H1 (cell line): ENCODE results near the gene CTSK. TPM values are rescaled to one million over a fixed set of nuclear protein-coding genes. Genes with fewer than 3 reads are reported as not detected.

ENCODE experiments used
- CTCF ChIA-PET: fragments of 300-600 bp; sonication (Branson Sonifier 250); formaldehyde crosslinking; loops from one replicate; lab custom pipeline; 2021; ENCODE audit not compliant: partially characterized antibody; lab: Charles Lee
- POLR2A ChIA-PET: fragments of 300-600 bp; sonication (Branson Sonifier 250); formaldehyde crosslinking; loops from one replicate; lab custom pipeline; 2021; ENCODE audit warnings: inconsistent platforms; ENCODE audit not compliant: partially characterized antibody; lab: Charles Lee
- DNase-seq, 2 experiments: peaks; one replicate each; pipeline versions ENCODE4 v3.0.0 to v3.0.0-alpha.2; 2010 to 2022; ENCODE audit warnings: low spot score in 2 of 2, low read depth in 1 of 2, mixed read lengths in 1 of 2
- FAIRE-seq: peaks from 2 replicates; lab custom pipeline; 2011; peaks lifted over from hg19 to GRCh38; lab: Jason Lieb, UNC
- H2AFZ ChIP-seq: 2 replicates; pipeline ENCODE4 v1.8.1; 2012; ENCODE audit warnings: low read length, inconsistent platforms
- H2AK5ac ChIP-seq: 2 replicates; pipeline ENCODE4 v1.6.1; 2013; ENCODE audit warnings: low read depth, low read length
- H2BK120ac ChIP-seq: replicated peaks from 2 replicates; pipeline ENCODE3; 2013; ENCODE audit warnings: low read depth, low read length, inconsistent platforms
- H2BK12ac ChIP-seq: 2 replicates; pipeline ENCODE4 v1.6.1; 2013; ENCODE audit warnings: low read depth, low read length
- H2BK15ac ChIP-seq: 2 replicates; pipeline ENCODE4 v1.6.1; 2013; ENCODE audit warnings: low read length
- H2BK20ac ChIP-seq: 2 replicates; pipeline ENCODE4 v1.6.1; 2013; ENCODE audit warnings: low read length
- H2BK5ac ChIP-seq: 2 replicates; pipeline ENCODE4 v1.6.1; 2013; ENCODE audit warnings: low read depth, low read length
- H3K14ac ChIP-seq: 2 replicates; pipeline ENCODE4 v1.6.1; 2013; ENCODE audit warnings: inconsistent platforms; ENCODE audit not compliant: insufficient read length
- H3K18ac ChIP-seq: 2 replicates; pipeline ENCODE4 v1.6.1; 2013; ENCODE audit warnings: low read length; ENCODE audit errors: extremely low read depth
- H3K23ac ChIP-seq: 2 replicates; pipeline ENCODE4 v1.6.1; 2013; ENCODE audit warnings: inconsistent platforms; ENCODE audit not compliant: insufficient read length
- H3K23me2 ChIP-seq: 2 replicates; pipeline ENCODE4 v1.6.1; 2013; ENCODE audit warnings: low read depth, low read length
- H3K27ac ChIP-seq: 2 replicates; pipeline ENCODE4 v1.6.1; 2011; ENCODE audit warnings: low read depth, low read length, inconsistent platforms
- H3K27me3 ChIP-seq, 4 experiments: replicated peaks in 1 of 4; 1 replicate in 1 of 4; 2 replicates in 3 of 4; pipeline versions ENCODE4 v1.6.1 to v1.8.1; 2011 to 2013; ENCODE audit warnings: low read length in 3 of 4, mild to moderate bottlenecking in 3 of 4, inconsistent platforms in 2 of 4, mixed read lengths in 2 of 4, moderate library complexity in 1 of 4; ENCODE audit not compliant: control insufficient read depth in 3 of 4, insufficient read depth in 3 of 4; ENCODE audit errors: extremely low read depth in 1 of 4
- H3K36me3 ChIP-seq, 4 experiments: 2 replicates each; pipeline versions ENCODE4 v1.6.1 to v1.8.1; 2011 to 2013; ENCODE audit warnings: mild to moderate bottlenecking in 4 of 4, low read length in 3 of 4, moderate library complexity in 2 of 4, control low read depth in 1 of 4, inconsistent platforms in 1 of 4; ENCODE audit not compliant: insufficient read depth in 4 of 4, control insufficient read depth in 2 of 4
- H3K4ac ChIP-seq: replicated peaks from 2 replicates; pipeline ENCODE3; 2013; ENCODE audit warnings: low read length, low read depth, mixed read lengths, inconsistent platforms; ENCODE audit not compliant: insufficient read length
- H3K4me1 ChIP-seq, 4 experiments: replicated peaks in 1 of 4; 1 replicate in 1 of 4; 2 replicates in 3 of 4; pipeline versions ENCODE4 v1.6.1 to v1.8.1; 2011 to 2013; ENCODE audit warnings: low read length in 3 of 4, inconsistent platforms in 2 of 4, mixed read lengths in 1 of 4; ENCODE audit not compliant: insufficient read depth in 4 of 4, control insufficient read depth in 3 of 4
- H3K4me2 ChIP-seq, 2 experiments: 2 replicates each; pipeline versions ENCODE4 v1.6.1 to v1.8.1; 2011 to 2013; ENCODE audit warnings: low read depth in 2 of 2, low read length in 2 of 2, control low read depth in 1 of 2, inconsistent platforms in 1 of 2, mild to moderate bottlenecking in 1 of 2; ENCODE audit not compliant: insufficient read depth in 1 of 2
- H3K4me3 ChIP-seq, 4 experiments: fragments of 200-600, 300-600 bp in 1 of 4; sonication (generic), shearing (Covaris generic), sonication (Bioruptor Twin) in 1 of 4; 2 replicates each; pipeline versions ENCODE4 v1.5.1 to v1.8.1; 2011 to 2016; ENCODE audit warnings: low read length in 4 of 4, low read depth in 3 of 4, control low read depth in 2 of 4, inconsistent platforms in 2 of 4, mild to moderate bottlenecking in 2 of 4, mixed read lengths in 1 of 4, moderate library complexity in 1 of 4; ENCODE audit not compliant: insufficient read depth in 2 of 4; ENCODE audit errors: extremely low read depth in 1 of 4
- H3K56ac ChIP-seq: replicated peaks from 2 replicates; pipeline ENCODE3; 2013; ENCODE audit warnings: low read depth, mild to moderate bottlenecking, mixed read lengths, low read length, inconsistent platforms; ENCODE audit not compliant: insufficient read length
- H3K79me1 ChIP-seq: 2 replicates; pipeline ENCODE4 v1.6.1; 2013; ENCODE audit warnings: low read depth, low read length, control low read depth
- H3K79me2 ChIP-seq, 2 experiments: 2 replicates each; pipeline versions ENCODE4 v1.6.1 to v1.8.1; 2012 to 2013; ENCODE audit warnings: low read length in 2 of 2, mild to moderate bottlenecking in 2 of 2, inconsistent platforms in 1 of 2; ENCODE audit not compliant: insufficient read depth in 2 of 2, control insufficient read depth in 1 of 2
- H3K9ac ChIP-seq, 4 experiments: replicated peaks in 1 of 4; 1 replicate in 1 of 4; 2 replicates in 3 of 4; pipeline versions ENCODE4 v1.6.1 to v1.8.1; 2011 to 2013; ENCODE audit warnings: low read depth in 3 of 4, low read length in 3 of 4, control low read depth in 2 of 4, mild to moderate bottlenecking in 2 of 4, moderate library complexity in 2 of 4, inconsistent platforms in 1 of 4; ENCODE audit errors: extremely low read depth in 1 of 4
- H3K9me3 ChIP-seq, 2 experiments: 2 replicates each; pipeline versions ENCODE4 v1.6.1 to v1.8.1; 2012 to 2013; ENCODE audit warnings: mild to moderate bottlenecking in 2 of 2, moderate library complexity in 2 of 2, control low read depth in 1 of 2, inconsistent platforms in 1 of 2, low read depth in 1 of 2, low read length in 1 of 2, mixed read lengths in 1 of 2; ENCODE audit not compliant: insufficient read depth in 2 of 2
- H4K20me1 ChIP-seq, 2 experiments: replicated peaks in 1 of 2; 2 replicates each; pipeline versions ENCODE3 to v1.8.1; 2011 to 2013; ENCODE audit warnings: inconsistent platforms in 2 of 2, low read length in 2 of 2, mild to moderate bottlenecking in 1 of 2; ENCODE audit not compliant: insufficient read depth in 2 of 2, control insufficient read depth in 1 of 2
- H4K5ac ChIP-seq: 2 replicates; pipeline ENCODE4 v1.6.1; 2013; ENCODE audit warnings: low read length, low read depth, mixed read lengths, inconsistent platforms; ENCODE audit not compliant: insufficient read length
- H4K8ac ChIP-seq: 2 replicates; pipeline ENCODE4 v1.8.0; 2013; ENCODE audit warnings: mild to moderate bottlenecking, moderate library complexity, low read length, inconsistent platforms; ENCODE audit not compliant: insufficient read depth; ENCODE audit errors: extremely low read depth
- H4K91ac ChIP-seq: replicated peaks from 2 replicates; pipeline ENCODE3; 2013; ENCODE audit warnings: low read length, mixed read lengths, inconsistent platforms; ENCODE audit not compliant: insufficient read length
- BCL11A ChIP-seq, 2 experiments: IDR thresholded peaks; one replicate each; pipeline ENCODE4 v1.6.1; 2011; ENCODE audit warnings: low read depth in 2 of 2, low read length in 2 of 2, mild to moderate bottlenecking in 2 of 2
- NANOG ChIP-seq: IDR thresholded peaks from 2 replicates; pipeline ENCODE4 v1.6.1; 2011; ENCODE audit warnings: low read length, low read depth, mild to moderate bottlenecking, inconsistent platforms; ENCODE audit not compliant: insufficient read depth, poor library complexity, severe bottlenecking
- RBBP5 ChIP-seq: IDR thresholded peaks from 2 replicates; pipeline ENCODE4 v1.7.1; 2012; ENCODE audit warnings: low read depth, mild to moderate bottlenecking, inconsistent platforms, low read length, moderate library complexity, borderline replicate concordance
- SRF ChIP-seq: IDR thresholded peaks from 2 replicates; pipeline ENCODE4 v1.6.1; 2011; ENCODE audit warnings: mild to moderate bottlenecking, low read depth, low read length, moderate library complexity
- TAF7 ChIP-seq: optimal IDR thresholded peaks from 2 replicates; pipeline ENCODE3; 2011; ENCODE audit warnings: low read depth, mild to moderate bottlenecking, inconsistent platforms, low read length, moderate library complexity, borderline replicate concordance
- WGBS, 2 experiments: shearing (Covaris generic) in 1 of 2; methylation state at CpG; one replicate each; pipeline versions ENCODE4 v1.1.6 to v1.1.7; 2013 to 2015; ENCODE audit warnings: low lambda C conversion rate in 2 of 2, mixed read lengths in 2 of 2, inconsistent platforms in 1 of 2, low coverage in 1 of 2, missing lambda C conversion rate in 1 of 2; ENCODE audit not compliant: insufficient replicate concordance in 2 of 2, insufficient coverage in 1 of 2, insufficient read length in 1 of 2; ENCODE audit errors: extremely low coverage in 1 of 2, missing lambda C conversion rate in 1 of 2; 5-methylcytosine and 5-hydroxymethylcytosine counted together
- polyA plus RNA-seq, 7 experiments: library from polyadenylated mRNA; depleted of rRNA in 3 of 7; stranded (reverse) in 5 of 7; unstranded in 2 of 7; fragments of >200 nt in 5 of 7; fragments of 200-250 nt in 2 of 7; gene quantifications; 1 replicate in 5 of 7; 2 replicates in 1 of 7; 4 replicates in 1 of 7; pipeline versions ENCODE4 v1.2.1 to v1.2.3, GENCODE V29; 2011 to 2013; ENCODE audit warnings: missing spikeins in 2 of 7, mixed read lengths in 2 of 7
- total RNA-seq: library from RNA; stranded (reverse); fragmentation: NEBNext Ultra II Directional; extraction: Animal tissue kit (Norgen Biotek cat#: 25700); gene quantifications from 2 replicates; pipeline ENCODE4 v1.2.1, GENCODE V29; 2021
- TF ChIP-seq, protein P1 (sequence below): IDR thresholded peaks from 2 replicates; pipeline ENCODE4 v1.6.1; 2012; ENCODE audit warnings: low read length, inconsistent platforms

Gene CTSK
- total and polyA plus RNA-seq, 2 of the 8 experiments (the other 6 are each of a cell fraction or from before 2014, with no cell fraction given): 2.7 to 4.2 TPM

DNA sequence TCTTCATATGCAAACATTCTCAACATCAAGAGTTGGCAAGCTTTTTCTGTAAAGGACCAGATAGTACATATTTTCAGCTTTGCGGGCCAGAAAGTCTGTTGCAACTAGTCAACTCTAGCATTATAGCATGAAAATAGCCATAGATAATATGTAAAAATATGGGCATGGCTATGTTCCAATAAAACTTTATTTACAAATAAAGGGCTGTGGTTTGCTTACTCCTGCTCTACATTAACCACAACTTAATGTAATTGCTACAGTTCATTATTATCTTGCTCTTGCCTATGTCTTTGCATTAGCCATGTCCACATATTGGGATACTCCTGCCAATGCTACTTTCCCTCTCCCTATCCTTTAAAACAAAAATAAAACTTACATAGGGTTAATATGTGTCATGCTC lies 24.5 kb upstream of the CTSK start:
- CTCF ChIA-PET: interaction anchor here (1.1 to 2.3 kb wide), 2 partner anchors 12 to 90 kb away, joined by 3 to 12 read pairs; no protein-coding TSS in a partner anchor

More for the DNA sequence above, 24.5 kb upstream of the CTSK start:
- Histone ChIP-seq H3K23me2 (no peaks in the 10 kb centered on the region), H3K79me2 (no peaks in the 10 kb centered on the region), H3K18ac (no peak overlapping the region), H4K91ac (no peak overlapping the region), H3K27me3 (no peaks in the 10 kb centered on the region), H3K9me3 (no peaks in the 10 kb centered on the region), H3K4me2 (no peak overlapping the region), H2BK20ac (no peak overlapping the region), H2BK5ac (no peak overlapping the region), H3K23ac (no peak overlapping the region), H2BK15ac (no peak overlapping the region), H2BK120ac (no peak overlapping the region), H3K4ac (no peak overlapping the region), H3K4me3 (no peak overlapping the region), H2BK12ac (no peak overlapping the region), H2AFZ (no peak overlapping the region), H2AK5ac (no peak overlapping the region), H4K5ac (no peak overlapping the region), H3K36me3 (peaks cover 4 to 56% (median 18%) of the 10 kb centered on the region in 4 experiments; a peak in 5 of 8 replicates), H3K14ac (no peak overlapping the region), H3K4me1 (no peaks in the 10 kb centered on the region), H4K20me1 (no peaks in the 10 kb centered on the region), H3K9ac (no peak overlapping the region), H4K8ac (no peak overlapping the region), H3K27ac (no peak overlapping the region), H3K56ac (no peak overlapping the region), H3K79me1 (no peaks in the 10 kb centered on the region)
- 87% methylated on average over 1 of the region's 1 CpG; no CpG with 5 or more reads in 1 of the 2 experiments for WGBS, 2 experiments
- TF ChIP-seq SRF (no peak), BCL11A (IDR thresholded peaks at IDR 0.05; ENCODE audit: low read depth in 2 of 2, low read length in 2 of 2) (no peak), RBBP5 (no peak), NANOG (no peak), TAF7 (no peak)
- TF ChIP-seq, protein P1, sequence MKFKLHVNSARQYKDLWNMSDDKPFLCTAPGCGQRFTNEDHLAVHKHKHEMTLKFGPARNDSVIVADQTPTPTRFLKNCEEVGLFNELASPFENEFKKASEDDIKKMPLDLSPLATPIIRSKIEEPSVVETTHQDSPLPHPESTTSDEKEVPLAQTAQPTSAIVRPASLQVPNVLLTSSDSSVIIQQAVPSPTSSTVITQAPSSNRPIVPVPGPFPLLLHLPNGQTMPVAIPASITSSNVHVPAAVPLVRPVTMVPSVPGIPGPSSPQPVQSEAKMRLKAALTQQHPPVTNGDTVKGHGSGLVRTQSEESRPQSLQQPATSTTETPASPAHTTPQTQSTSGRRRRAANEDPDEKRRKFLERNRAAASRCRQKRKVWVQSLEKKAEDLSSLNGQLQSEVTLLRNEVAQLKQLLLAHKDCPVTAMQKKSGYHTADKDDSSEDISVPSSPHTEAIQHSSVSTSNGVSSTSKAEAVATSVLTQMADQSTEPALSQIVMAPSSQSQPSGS: no peak
- DNase-seq: no peak
- POLR2A ChIA-PET: no interaction called here
- FAIRE-seq: no peak
